ENCODE data around the gene GSC2. TPM values are rescaled to one million over a fixed set of nuclear protein-coding genes. Genes with fewer than 3 reads are reported as not detected.

The GSC2 gene
- polyA plus RNA-seq (ENCODE audit: low read depth in 6 of 6), result not detected

DNA sequence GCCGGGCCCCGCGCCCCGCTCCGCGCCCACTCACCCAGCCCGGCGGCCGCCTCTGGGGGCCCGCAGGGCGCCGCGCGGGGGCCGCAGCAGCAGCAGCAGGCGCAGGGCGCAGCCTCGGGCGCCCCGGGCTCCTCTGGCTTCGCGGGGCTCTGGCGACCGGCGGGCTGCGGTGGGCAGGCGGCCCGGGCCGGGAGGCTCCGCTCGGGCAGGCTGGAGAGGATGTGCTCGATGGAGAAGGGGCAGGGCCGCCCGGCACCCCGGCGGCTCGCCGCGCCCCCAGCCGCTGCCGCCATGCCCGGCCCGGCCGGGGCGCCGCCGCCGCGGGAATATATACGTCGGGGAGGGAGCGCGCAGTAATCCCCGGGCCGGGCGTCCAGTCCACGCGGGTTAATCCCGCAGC lies at the start of gene GSC2:
GSC2 (minus strand) TSS at position 302 of the 400 bp plus-strand sequence; CDS start at position 293, 9 bp downstream.
- Mint-ChIP-seq H3K27me3 (peaks cover 40 to 71% (median 56%) of the 10 kb centered on the region in 3 donors), H3K27ac (peak within 1 kb of the TSS in 4 of 6 donors; percentile 70 to 93 (median 88)), H3K4me3 (peak within 1 kb of the TSS; percentile 57 to 86 (median 78)), H3K36me3 (peaks cover 4 to 16% of the 10 kb centered on the region in 2 donors), H3K4me1 (peaks cover 6 to 18% (median 7%) of the 10 kb centered on the region in 3 donors), H3K9me3 (peaks cover 0 to 11% (median 5%) of the 10 kb centered on the region in 7 donors)
- DNase-seq (no peak), ATAC-seq (ENCODE audit: low read depth in 2 of 2) (peak in 1 of 2 donors; percentile 8)

GRCh38 chr22:19199479-19199878 lies 49.4 kb upstream of the GSC2 start:
- ATAC-seq (ENCODE audit: low read depth in 2 of 2) (no peak), DNase-seq (no peak)
- no peaks in the 10 kb centered on the region for H3K36me3 Mint-ChIP-seq
- H3K27me3 Mint-ChIP-seq, result peaks cover 0 to 22% (median 0%) of the 10 kb centered on the region in 3 donors
- H3K4me1 Mint-ChIP-seq, result peaks cover 12 to 13% (median 12%) of the 10 kb centered on the region in 3 donors
- peaks cover 0 to 5% (median 0%) of the 10 kb centered on the region in 7 donors for H3K9me3 Mint-ChIP-seq
- H3K4me3 Mint-ChIP-seq, result no peak overlapping the region
- peak overlapping the region in 1 of 6 donors; percentile 40 for H3K27ac Mint-ChIP-seq

DNA sequence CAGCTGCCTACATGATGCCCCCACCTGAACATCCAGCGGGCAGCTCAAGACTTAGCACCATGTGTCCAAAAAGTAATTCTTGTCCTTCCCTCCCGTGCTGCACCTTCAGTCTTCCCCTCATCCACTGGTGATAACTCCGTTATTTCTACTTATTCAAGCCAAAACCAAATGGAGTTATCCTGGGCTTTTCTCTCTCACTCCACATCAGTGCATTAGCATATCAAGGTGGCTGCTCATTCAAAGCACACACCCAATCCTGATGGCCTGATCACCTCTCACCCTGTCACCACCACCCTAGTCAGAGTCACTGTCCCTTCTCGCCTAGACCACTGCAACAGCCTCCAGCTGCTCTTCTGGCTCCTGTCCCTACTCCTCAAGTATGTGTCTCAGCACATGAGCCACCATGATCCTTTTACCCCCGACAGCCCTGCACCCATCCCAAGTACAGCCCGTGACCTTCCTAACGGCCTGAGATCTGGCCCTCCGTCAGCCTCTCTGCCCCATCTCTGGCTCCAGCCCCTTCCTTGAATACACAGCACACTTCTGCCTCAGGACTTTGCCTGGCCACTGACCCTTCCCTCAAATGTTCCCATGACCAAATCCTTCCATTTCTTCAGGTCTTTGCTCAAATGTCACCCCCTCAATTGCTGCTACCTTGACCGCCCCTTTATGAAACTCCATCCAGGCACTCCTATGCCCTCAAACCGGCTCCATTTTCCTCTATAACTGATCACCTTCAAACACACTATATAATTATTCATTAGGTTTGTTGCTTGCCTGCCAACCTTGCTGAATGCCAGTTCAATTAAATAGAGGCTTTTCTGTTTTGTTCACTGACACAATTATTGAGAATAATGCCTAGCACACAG lies 48.1 kb upstream of the GSC2 start:
- H3K27me3 Mint-ChIP-seq, result peaks cover 0 to 11% (median 0%) of the 10 kb centered on the region in 3 donors
- no peak overlapping the region for H3K4me3 Mint-ChIP-seq
- peaks cover 12 to 13% (median 12%) of the 10 kb centered on the region in 3 donors for H3K4me1 Mint-ChIP-seq
- DNase-seq (no peak), ATAC-seq (ENCODE audit: low read depth in 2 of 2) (no peak)
- peaks cover 0 to 5% of the 10 kb centered on the region in 2 donors for H3K36me3 Mint-ChIP-seq
- peak overlapping the region in 2 of 6 donors; percentile 13 to 69 for H3K27ac Mint-ChIP-seq
- H3K9me3 Mint-ChIP-seq, result peaks cover 0 to 5% (median 0%) of the 10 kb centered on the region in 7 donors

DNA sequence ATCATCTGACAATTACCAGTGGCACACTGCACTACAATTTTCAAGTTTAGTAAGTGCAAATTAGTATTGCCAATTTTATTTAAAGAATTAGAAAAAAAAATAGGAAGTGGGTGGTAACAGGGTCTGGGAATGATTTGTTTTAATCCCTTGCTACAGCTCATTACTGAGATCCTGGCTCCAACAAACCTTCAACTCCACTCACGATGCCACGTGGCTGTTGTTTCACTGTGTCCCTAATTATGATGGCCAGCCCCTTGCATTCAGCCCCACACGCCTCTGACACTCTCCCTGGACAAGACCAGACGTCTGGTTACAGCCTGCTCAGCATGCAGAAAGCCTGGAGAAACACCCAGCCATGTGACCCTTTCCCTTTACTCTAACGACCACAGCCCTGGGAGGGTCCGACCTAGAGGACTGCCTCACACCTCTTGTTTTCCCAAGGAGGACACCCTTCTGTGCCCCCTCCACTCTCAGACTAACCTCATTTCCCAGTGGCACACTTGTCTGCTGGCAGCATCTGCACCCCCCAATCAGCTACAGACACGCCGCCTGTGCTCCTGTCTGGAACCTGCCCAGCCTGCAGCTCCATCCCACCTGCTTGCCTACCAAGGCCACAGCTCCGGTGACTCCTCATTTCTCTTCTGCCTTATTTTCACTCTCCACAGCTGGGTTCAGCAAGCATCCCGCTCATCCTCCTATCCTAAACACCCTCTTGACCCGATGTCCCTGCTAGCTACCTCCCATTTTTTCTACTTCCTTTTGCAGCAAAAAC lies 46.9 kb upstream of the GSC2 start:
- Mint-ChIP-seq H3K27ac (no peak overlapping the region), H3K9me3 (peaks cover 0 to 5% (median 0%) of the 10 kb centered on the region in 7 donors), H3K36me3 (peaks cover 0 to 5% of the 10 kb centered on the region in 2 donors), H3K4me3 (no peak overlapping the region), H3K27me3 (peaks cover 0 to 11% (median 0%) of the 10 kb centered on the region in 3 donors), H3K4me1 (peaks cover 7 to 13% (median 12%) of the 10 kb centered on the region in 3 donors)
- ATAC-seq (ENCODE audit: low read depth in 2 of 2) (no peak), DNase-seq (no peak)

DNA sequence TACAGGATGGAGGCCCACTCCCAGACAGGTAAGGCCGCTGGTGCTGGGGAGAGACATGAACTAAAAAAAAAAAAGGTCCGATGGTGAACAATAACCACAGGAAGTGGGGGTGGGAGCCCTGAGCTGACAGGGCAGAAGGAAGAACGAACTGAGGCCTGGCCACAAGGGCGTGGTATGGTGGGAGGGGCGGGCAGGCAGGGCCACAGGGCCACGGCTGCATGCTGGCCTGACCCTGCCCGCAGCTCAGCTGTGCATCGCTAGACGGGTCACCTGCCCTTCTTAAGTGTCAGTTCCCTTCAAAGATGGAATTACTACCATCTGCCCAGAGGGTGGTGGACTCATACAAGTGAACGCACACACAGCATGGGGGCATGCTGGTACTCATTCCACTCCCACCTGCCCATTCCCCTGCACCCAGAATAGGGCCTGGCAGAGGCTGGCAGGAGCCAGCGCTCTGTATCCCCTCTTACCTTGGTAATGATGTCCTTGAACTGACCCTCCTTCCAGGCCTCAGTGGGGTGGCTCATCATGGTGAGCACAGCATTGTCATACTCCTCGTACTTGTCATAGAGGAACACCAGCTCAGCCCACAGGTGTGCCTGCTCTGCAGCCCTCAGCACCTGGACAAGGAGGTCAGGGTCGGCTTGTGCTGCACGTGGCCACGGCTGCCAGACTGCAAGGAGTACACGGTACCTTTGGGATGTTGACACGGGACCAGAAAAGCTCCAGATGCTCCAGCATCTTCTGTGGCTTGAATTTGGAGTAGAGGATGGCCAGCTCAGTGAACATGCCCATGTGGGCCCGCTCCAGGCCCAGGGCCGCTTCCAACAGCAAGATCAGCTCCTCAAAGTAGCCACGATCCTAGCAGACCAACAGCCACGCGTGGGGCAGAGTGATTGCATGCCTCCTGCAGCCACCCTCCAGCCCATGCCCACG lies 46.0 kb upstream of the GSC2 start:
- DNase-seq, result no peak
- H3K27ac Mint-ChIP-seq, result peak overlapping the region in 1 of 6 donors; percentile 53
- ATAC-seq (ENCODE audit: low read depth in 2 of 2), result no peak
- no peak overlapping the region for H3K4me3 Mint-ChIP-seq
- peaks cover 7 to 13% (median 12%) of the 10 kb centered on the region in 3 donors for H3K4me1 Mint-ChIP-seq
- H3K36me3 Mint-ChIP-seq, result peaks cover 0 to 5% of the 10 kb centered on the region in 2 donors
- H3K27me3 Mint-ChIP-seq, result peaks cover 0 to 11% (median 0%) of the 10 kb centered on the region in 3 donors
- peaks cover 0 to 5% (median 0%) of the 10 kb centered on the region in 7 donors for H3K9me3 Mint-ChIP-seq

- H3K4me3 Mint-ChIP-seq, result no peak overlapping the region
- H3K27ac Mint-ChIP-seq, result peak overlapping the region in 1 of 6 donors; percentile 42
- no peak for DNase-seq
- H3K4me1 Mint-ChIP-seq, result peaks cover 7 to 13% (median 12%) of the 10 kb centered on the region in 3 donors
- H3K27me3 Mint-ChIP-seq, result peaks cover 0 to 11% (median 0%) of the 10 kb centered on the region in 3 donors
- peaks cover 0 to 5% (median 0%) of the 10 kb centered on the region in 7 donors for H3K9me3 Mint-ChIP-seq
- peaks cover 0 to 5% of the 10 kb centered on the region in 2 donors for H3K36me3 Mint-ChIP-seq
- no peak for ATAC-seq (ENCODE audit: low read depth in 2 of 2)
Measured at GRCh38 chr22:19194766-19195536, 44.9 kb upstream of the GSC2 start.

DNA sequence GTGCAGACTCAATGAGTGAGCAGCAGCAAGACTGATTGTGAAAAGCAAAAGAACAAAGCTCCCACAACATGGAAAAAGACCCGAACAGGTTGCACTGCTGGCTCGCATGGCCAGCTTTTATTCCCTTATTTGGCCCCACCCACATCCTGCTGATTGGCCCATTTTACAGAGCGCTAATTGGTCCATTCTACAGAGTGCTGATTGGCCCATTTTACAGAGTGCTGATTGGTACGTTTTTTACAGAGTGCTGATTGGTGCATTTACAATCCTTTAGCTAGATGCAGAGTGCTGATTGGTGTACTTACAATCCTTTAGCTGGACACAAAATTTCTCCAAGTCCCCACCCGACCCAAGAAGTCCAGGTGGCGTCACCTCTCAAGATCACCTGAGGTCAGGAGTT lies 43.8 kb upstream of the GSC2 start:
- Mint-ChIP-seq H3K4me3 (no peak overlapping the region), H3K4me1 (peaks cover 7 to 13% (median 12%) of the 10 kb centered on the region in 3 donors), H3K27ac (no peak overlapping the region), H3K9me3 (peaks cover 0 to 5% (median 0%) of the 10 kb centered on the region in 7 donors), H3K36me3 (peaks cover 0 to 5% of the 10 kb centered on the region in 2 donors), H3K27me3 (peaks cover 0 to 11% (median 0%) of the 10 kb centered on the region in 3 donors)
- ATAC-seq (ENCODE audit: low read depth in 2 of 2) (no peak), DNase-seq (no peak)

DNA sequence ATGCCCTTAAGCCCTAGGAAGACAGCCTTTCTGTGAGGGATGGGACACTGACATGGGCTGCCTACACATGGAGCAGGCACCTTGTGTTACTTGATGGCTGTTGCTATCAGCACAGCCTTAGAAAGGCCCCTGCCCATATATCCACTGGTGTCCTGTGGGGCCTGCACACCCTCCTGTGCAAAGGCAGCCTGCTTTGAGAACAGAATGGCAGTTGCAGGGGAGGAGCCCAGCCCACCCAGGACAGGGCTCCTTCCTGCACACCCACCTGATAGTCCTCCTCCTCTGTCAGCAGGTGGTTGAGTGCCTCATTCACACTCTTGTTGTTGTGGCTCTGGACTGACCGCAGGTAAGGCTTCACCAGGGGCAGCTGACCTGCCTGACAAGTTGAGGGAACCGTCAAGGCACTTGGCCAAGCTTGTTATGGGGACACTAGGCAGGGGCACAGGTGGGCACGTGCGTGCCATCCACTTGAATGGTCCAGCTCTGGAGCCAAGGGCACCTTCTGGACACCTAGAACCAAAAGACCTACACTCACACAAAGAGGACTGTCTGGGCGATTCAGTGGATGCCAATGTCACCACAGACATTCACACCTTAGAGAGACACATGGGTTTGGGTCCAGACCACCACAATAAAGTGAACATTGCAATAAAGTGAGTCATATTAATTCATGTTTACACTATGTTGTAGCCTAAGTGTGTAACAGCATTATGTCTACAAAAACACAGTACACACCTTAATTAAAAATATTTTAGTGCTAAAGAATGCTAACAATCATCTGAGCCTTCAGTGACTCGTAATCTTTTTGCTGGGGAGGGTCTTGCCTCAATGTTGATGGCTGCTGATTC lies 37.8 kb upstream of the GSC2 start:
- H3K9me3 Mint-ChIP-seq, result no peaks in the 10 kb centered on the region
- DNase-seq, result no peak
- no peaks in the 10 kb centered on the region for H3K4me1 Mint-ChIP-seq
- no peaks in the 10 kb centered on the region for H3K36me3 Mint-ChIP-seq
- peaks cover 0 to 10% (median 0%) of the 10 kb centered on the region in 3 donors for H3K27me3 Mint-ChIP-seq
- ATAC-seq (ENCODE audit: low read depth in 2 of 2), result no peak
- H3K27ac Mint-ChIP-seq, result no peak overlapping the region
- no peak overlapping the region for H3K4me3 Mint-ChIP-seq

- H3K4me1 Mint-ChIP-seq, result peaks cover 2 to 22% (median 3%) of the 10 kb centered on the region in 3 donors
- H3K9me3 Mint-ChIP-seq, result no peaks in the 10 kb centered on the region
- no peaks in the 10 kb centered on the region for H3K36me3 Mint-ChIP-seq
- ATAC-seq (ENCODE audit: low read depth in 2 of 2) (no peak), DNase-seq (no peak)
- H3K27me3 Mint-ChIP-seq, result peaks cover 0 to 10% (median 0%) of the 10 kb centered on the region in 3 donors
- H3K4me3 Mint-ChIP-seq, result no peak overlapping the region
- no peak overlapping the region for H3K27ac Mint-ChIP-seq
Measured at GRCh38 chr22:19184276-19184997, 34.3 kb upstream of the GSC2 start.

GRCh38 chr22:19183216-19183615 lies 33.1 kb upstream of the GSC2 start:
- no peak overlapping the region for H3K27ac Mint-ChIP-seq
- H3K4me1 Mint-ChIP-seq, result peaks cover 4 to 27% (median 6%) of the 10 kb centered on the region in 3 donors
- no peak for ATAC-seq (ENCODE audit: low read depth in 2 of 2)
- peaks cover 0 to 10% (median 0%) of the 10 kb centered on the region in 3 donors for H3K27me3 Mint-ChIP-seq
- H3K9me3 Mint-ChIP-seq, result no peaks in the 10 kb centered on the region
- no peaks in the 10 kb centered on the region for H3K36me3 Mint-ChIP-seq
- no peak overlapping the region for H3K4me3 Mint-ChIP-seq
- no peak for DNase-seq
